T-helper 2 cell treated with Interferon-gamma antibody and Interleukin-4, amounts not matched to agents 5 μg/mL and 100 μg/mL, for 36 hours (primary cell): ENCODE data around the gene ACAD11.
"Not testable (repeated sequence)": the region's sequence is repeated elsewhere in the genome, so short reads cannot be mapped to it uniquely, and the experiment has no call there.

Experiments used
- DNase-seq: peaks from one replicate; pipeline ENCODE4 v3.0.0; 2021; ENCODE audit warnings: low spot score
- H3K27ac Mint-ChIP-seq: one replicate; pipeline ENCODE4 v1.8.0; 2021; ENCODE audit warnings: mild to moderate bottlenecking, mixed read lengths
- H3K27me3 Mint-ChIP-seq: one replicate; pipeline ENCODE4 v1.8.0; 2021; ENCODE audit warnings: low read depth, mixed read lengths
- H3K36me3 Mint-ChIP-seq: one replicate; pipeline ENCODE4 v1.8.0; 2021; ENCODE audit warnings: low read depth, mixed read lengths
- H3K4me1 Mint-ChIP-seq: one replicate; pipeline ENCODE4 v1.8.0; 2021; ENCODE audit warnings: low read depth, mixed read lengths
- H3K4me3 Mint-ChIP-seq: one replicate; pipeline ENCODE4 v1.8.0; 2022; ENCODE audit warnings: mild to moderate bottlenecking, moderate library complexity, mixed read lengths
- H3K9me3 Mint-ChIP-seq: one replicate; pipeline ENCODE4 v1.8.0; 2021; ENCODE audit warnings: mixed read lengths

The ACAD11 gene

DNA sequence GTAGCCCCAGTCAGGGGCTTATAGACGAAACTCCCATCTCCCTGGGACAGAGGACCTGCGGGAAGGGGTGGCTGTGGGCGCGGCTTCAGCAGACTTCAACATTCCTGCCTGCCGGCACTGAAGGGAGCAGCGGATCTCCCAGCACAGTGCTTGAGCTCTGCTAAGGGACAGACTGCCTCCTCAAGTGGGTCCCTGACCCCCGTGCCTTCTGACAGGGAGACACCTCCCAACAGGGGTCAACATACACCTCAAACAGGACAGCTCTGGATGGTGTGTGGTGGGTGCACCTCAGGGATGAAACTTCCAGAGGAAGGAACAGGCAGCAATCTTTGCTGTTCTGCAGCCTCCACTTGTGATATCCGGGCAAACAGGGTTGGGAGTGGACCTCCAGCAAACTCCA lies 53.0 kb downstream of the ACAD11 start:
- DNase-seq, H3K36me3 Mint-ChIP-seq, H3K4me3 Mint-ChIP-seq, H3K27me3 Mint-ChIP-seq, H3K4me1 Mint-ChIP-seq, H3K9me3 Mint-ChIP-seq, H3K27ac Mint-ChIP-seq: not testable (repeated sequence)

DNA sequence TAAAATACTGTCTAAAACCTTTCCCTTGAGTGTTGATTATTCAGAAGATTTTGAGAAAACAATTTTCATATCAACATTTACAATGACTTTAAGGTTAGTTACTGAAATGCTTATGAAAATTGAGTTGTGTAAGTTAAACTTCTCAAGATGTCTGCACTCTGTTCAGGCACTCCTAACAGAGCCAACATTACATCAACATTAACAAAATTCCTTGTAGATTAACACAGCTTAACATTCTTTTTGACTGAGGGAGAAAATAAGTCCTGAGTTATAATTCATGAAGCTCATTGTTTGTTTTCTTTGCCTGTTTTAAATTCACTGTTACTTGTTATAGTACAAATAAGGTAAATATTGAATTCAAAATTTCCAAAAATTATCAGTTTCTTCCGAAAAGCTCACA lies 53.5 kb downstream of the ACAD11 start:
- Mint-ChIP-seq H3K36me3 (peaks cover 5% of the 10 kb centered on the region), H3K27ac (no peak overlapping the region), H3K9me3 (peaks cover 5% of the 10 kb centered on the region), H3K4me3 (no peak overlapping the region), H3K27me3 (no peaks in the 10 kb centered on the region), H3K4me1 (no peaks in the 10 kb centered on the region)
- no peak for DNase-seq

DNA sequence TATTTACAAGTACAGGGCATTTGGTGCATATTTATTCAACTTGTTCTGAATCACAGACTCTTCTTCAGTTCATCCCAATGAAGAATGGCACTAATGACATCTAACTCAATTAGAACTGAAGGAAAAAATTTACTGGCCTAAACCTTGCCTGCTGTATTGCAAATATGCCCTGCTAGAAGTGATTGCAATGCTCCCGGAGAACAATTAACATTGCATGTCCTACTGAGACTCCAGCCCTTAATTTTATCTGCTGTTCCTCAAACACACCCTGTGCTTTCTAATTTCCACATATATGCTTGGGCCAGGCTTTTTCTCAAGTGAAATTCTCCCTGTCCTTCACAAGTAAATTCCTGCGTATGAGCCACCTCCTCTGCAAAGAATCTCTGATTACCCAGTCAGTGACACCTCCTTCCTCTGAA lies 54.2 kb downstream of the ACAD11 start:
- peaks cover 5% of the 10 kb centered on the region for H3K9me3 Mint-ChIP-seq
- H3K4me1 Mint-ChIP-seq, result no peaks in the 10 kb centered on the region
- DNase-seq, result no peak
- H3K4me3 Mint-ChIP-seq, result no peak overlapping the region
- H3K27me3 Mint-ChIP-seq, result no peaks in the 10 kb centered on the region
- H3K36me3 Mint-ChIP-seq, result peaks cover 5% of the 10 kb centered on the region
- no peak overlapping the region for H3K27ac Mint-ChIP-seq

DNA sequence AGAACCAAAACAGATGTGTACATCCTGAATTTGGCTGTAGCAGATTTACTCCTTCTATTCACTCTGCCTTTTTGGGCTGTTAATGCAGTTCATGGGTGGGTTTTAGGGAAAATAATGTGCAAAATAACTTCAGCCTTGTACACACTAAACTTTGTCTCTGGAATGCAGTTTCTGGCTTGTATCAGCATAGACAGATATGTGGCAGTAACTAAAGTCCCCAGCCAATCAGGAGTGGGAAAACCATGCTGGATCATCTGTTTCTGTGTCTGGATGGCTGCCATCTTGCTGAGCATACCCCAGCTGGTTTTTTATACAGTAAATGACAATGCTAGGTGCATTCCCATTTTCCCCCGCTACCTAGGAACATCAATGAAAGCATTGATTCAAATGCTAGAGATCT lies 59.0 kb downstream of the ACAD11 start:
- H3K27me3 Mint-ChIP-seq, result not testable (repeated sequence)

DNA sequence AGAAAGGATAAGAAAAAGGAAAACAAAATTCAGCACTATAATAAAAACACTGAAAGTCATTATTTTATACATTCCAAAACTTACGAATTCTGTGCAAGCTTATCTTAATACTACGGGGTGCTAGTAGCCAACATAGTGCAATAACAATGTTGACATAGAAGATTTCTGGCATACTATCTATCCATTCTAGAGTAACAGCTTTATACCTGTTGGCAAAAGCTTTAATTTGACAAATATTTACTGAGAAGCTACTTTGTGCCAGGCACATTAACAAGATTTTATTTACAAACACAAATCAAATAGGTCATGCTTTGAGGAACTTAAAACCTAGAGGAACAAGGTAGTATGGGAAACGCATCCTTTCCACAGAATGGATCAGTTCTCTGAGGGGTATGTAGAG lies 61.4 kb downstream of the ACAD11 start:
- Mint-ChIP-seq H3K4me3 (no peak overlapping the region), H3K27ac (no peak overlapping the region), H3K27me3 (no peaks in the 10 kb centered on the region), H3K4me1 (peaks cover 3% of the 10 kb centered on the region), H3K36me3 (peaks cover 10% of the 10 kb centered on the region), H3K9me3 (no peaks in the 10 kb centered on the region)
- no peak for DNase-seq

More for the DNA sequence above, 59.0 kb downstream of the ACAD11 start:
- not testable (repeated sequence) for DNase-seq, H3K4me1 Mint-ChIP-seq, H3K9me3 Mint-ChIP-seq, H3K4me3 Mint-ChIP-seq, H3K36me3 Mint-ChIP-seq, H3K27ac Mint-ChIP-seq

DNA sequence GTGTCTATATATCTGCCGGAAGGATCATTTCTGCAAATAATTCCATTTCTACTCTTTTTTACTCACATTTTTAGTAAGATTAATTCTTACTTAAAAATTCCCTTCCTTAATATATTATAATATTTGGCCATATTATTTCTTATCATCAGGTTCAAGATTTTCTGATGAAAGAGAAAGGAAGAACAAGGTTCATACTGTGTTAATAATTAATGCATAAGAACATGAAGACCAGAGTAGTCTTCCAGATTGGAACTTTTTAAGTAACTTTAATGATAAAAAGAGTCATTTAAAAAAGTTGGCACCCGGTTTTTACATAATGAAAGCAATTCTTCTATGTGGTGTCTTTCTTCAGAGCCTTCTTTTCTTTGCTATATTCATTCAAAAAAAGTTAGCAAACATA lies 61.9 kb downstream of the ACAD11 start:
- Mint-ChIP-seq H3K9me3 (no peaks in the 10 kb centered on the region), H3K27me3 (no peaks in the 10 kb centered on the region), H3K27ac (no peak overlapping the region), H3K4me3 (no peak overlapping the region), H3K36me3 (peaks cover 10% of the 10 kb centered on the region), H3K4me1 (peaks cover 3% of the 10 kb centered on the region)
- DNase-seq, result no peak

DNA sequence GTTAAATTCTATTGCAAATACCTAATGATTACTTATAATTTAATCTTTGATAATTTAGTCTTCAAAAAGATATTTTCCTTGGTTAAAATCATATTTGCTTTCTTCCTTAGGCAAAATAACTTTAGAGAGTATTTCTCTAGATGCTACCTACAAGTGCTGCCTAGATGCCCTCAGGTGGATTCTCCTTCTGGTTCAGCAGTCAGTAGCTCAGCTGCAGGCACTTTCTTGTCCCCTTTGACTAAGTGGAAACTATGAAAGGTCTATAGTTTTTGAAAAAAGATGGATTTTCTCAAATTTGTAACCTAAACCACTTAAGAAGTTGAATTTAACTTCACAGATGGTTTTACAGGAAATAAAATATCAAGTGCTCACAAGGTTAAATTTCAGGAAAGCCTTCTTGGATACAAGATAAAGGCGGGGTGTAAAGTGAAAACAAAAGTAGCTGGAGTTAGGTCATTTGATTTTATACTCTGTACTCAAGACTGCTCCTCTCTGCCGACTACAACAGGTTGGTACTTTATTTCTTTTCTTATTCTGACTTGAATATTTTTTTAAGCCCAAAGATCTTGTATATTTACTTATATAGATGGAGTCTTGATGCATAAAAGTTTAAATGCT lies 62.7 kb downstream of the ACAD11 start, which contains the start of gene ACKR4:
Gene ACKR4, plus strand, starts transcription at position 455 of the 618 bp plus-strand sequence. CDS start 3,128 bp downstream, outside the sequence.
- Mint-ChIP-seq H3K27me3 (no peaks in the 10 kb centered on the region), H3K36me3 (peaks cover 10% of the 10 kb centered on the region), H3K9me3 (no peaks in the 10 kb centered on the region), H3K27ac (no peak within 1 kb of the TSS), H3K4me1 (peaks cover 3% of the 10 kb centered on the region), H3K4me3 (no peak within 1 kb of the TSS)
- DNase-seq, result no peak

DNA sequence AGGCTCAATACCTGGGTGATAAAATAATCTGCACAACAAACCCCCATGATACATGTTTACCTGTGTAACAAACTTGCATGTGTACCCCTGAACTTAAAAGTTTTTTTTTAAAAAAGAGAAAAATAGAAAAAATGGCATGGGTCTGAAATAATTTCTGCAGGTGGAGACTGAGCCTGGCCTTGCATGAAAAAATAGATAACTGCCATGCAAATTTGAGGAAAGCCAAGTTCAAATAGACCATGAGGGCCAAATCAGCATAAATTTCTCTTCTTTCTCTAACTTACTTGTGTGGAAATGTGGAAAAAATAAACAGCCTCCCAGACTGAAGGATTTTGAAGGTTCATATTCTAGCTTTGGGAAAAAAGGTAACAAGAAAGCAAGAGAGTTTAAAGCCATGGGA lies 63.3 kb downstream of the ACAD11 start:
- no peaks in the 10 kb centered on the region for H3K9me3 Mint-ChIP-seq
- peaks cover 10% of the 10 kb centered on the region for H3K36me3 Mint-ChIP-seq
- no peak overlapping the region for H3K27ac Mint-ChIP-seq

DNA sequence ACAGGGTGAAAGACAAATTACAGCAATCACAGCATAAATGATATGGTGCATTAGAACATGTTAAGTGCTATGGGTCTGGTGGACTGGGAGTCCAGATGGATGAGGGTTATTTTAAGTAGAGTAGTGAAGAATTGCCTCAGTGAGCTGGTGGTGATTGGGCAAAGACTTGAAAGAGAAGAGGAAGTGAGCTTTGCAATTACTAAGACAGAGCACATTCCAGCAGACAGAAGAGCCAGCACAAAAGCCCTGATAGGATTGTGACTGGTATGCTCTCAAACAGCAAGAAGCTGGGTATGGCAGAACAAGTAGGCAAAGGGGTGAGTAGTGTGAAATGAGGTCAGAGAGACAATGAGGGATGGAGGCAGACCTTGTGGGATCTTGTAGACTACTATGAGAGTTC lies 64.6 kb downstream of the ACAD11 start:
- H3K36me3 Mint-ChIP-seq, result peaks cover 10% of the 10 kb centered on the region
- no peak overlapping the region for H3K4me3 Mint-ChIP-seq
- no peaks in the 10 kb centered on the region for H3K27me3 Mint-ChIP-seq
- no peak overlapping the region for H3K27ac Mint-ChIP-seq
- no peak for DNase-seq
- H3K9me3 Mint-ChIP-seq, result no peaks in the 10 kb centered on the region
- peaks cover 3% of the 10 kb centered on the region for H3K4me1 Mint-ChIP-seq

More for the DNA sequence above, 63.3 kb downstream of the ACAD11 start:
- no peak overlapping the region for H3K4me3 Mint-ChIP-seq
- H3K27me3 Mint-ChIP-seq, result no peaks in the 10 kb centered on the region
- H3K4me1 Mint-ChIP-seq, result peaks cover 3% of the 10 kb centered on the region
- no peak for DNase-seq

DNA sequence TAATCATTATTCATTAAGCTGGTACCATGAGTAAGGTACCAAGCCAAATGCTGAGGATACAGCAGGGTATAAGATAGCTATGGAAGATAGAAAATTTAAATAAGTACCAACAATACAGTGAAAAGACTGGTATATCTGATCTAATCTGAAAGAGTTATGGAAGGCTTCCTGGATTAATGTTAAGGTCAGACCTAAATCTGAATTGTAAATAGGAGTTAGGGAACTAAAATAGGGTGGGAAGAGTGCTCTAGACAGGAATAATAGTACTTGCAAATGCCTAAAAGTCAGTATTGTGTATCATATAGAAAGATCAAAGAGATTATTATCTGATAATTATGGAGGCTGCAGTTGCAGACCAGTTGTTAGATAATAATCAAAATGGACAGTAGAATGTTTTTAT lies 65.1 kb downstream of the ACAD11 start:
- peaks cover 3% of the 10 kb centered on the region for H3K4me1 Mint-ChIP-seq
- no peak overlapping the region for H3K27ac Mint-ChIP-seq
- DNase-seq, result no peak
- no peaks in the 10 kb centered on the region for H3K9me3 Mint-ChIP-seq
- peaks cover 10% of the 10 kb centered on the region for H3K36me3 Mint-ChIP-seq
- H3K27me3 Mint-ChIP-seq, result no peaks in the 10 kb centered on the region
- no peak overlapping the region for H3K4me3 Mint-ChIP-seq

DNA sequence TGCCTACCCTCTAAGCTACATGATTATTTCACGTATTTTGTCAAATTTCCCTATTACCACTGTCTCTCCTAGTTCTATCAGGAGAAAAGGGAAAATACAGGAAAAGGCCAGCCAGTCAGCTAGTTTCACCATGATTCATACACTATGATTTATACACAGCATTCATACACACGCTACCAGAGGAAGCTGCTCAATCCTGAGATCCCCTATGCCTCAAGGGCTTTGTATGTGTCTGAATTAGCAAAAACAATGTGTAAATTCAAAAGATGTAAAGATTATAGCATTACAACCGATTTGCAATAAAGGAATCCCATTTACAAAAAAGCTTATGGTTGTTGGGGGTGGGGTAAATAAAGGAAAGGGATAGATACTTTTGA lies 65.7 kb downstream of the ACAD11 start:
- no peak overlapping the region for H3K27ac Mint-ChIP-seq
- no peak overlapping the region for H3K4me3 Mint-ChIP-seq
- H3K36me3 Mint-ChIP-seq, result peaks cover 11% of the 10 kb centered on the region
- DNase-seq, result no peak
- H3K27me3 Mint-ChIP-seq, result no peaks in the 10 kb centered on the region
- H3K9me3 Mint-ChIP-seq, result no peaks in the 10 kb centered on the region
- peaks cover 3% of the 10 kb centered on the region for H3K4me1 Mint-ChIP-seq

DNA sequence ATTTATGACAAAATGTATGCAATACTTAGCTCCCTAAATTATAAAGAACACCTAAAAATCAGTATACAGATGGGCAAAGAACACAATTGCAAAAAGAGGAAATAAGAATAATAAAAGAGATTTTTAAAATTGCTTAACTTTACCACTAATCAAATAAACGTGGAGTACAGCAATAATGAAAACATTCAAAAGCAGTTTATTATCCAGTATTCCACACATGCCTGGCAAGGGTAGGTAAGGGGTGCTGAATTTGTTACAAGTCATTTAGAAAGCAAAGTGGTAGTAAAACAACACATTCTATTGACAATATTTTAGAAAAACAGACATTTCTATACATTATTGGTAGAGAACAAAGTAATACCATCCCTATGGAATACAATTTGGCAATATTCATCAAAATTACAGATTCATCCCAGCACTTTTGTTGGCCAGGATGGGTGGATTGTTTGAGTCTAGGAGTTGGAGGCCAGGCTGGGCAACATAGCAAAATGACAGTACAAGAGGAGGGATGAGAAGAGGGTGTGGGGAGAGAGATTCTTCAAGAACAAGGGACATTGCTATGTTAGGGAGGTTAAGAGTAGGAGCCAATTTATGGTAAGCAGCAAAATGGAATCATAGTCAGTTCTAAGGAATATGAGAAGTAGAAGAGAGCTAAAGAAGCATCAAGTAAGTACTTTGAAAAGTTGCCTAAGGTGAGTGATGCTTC lies 66.2 kb downstream of the ACAD11 start:
- Mint-ChIP-seq H3K9me3 (no peaks in the 10 kb centered on the region), H3K4me3 (no peak overlapping the region), H3K27me3 (no peaks in the 10 kb centered on the region), H3K27ac (no peak overlapping the region), H3K4me1 (peaks cover 3% of the 10 kb centered on the region), H3K36me3 (peaks cover 6% of the 10 kb centered on the region)
- DNase-seq, result no peak

DNA sequence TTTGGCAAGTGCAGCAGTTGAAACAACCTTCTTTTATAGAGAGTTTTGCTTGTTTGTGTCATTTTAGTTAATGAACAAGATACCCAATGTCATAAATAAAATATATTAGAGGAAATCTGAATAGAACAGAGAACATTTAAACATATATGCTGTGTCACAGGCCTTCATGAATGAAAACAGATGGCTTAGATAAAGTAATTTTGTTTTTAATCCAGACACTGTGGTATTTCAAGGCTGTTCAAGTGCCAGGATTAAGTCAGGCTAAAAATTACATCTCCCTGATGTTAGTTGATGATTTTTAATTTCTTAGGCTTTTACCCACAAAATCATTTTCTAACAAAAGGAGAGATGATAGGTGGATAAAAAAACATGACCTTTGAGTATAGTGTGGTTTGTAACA lies 67.4 kb downstream of the ACAD11 start:
- no peak for DNase-seq
- H3K27ac Mint-ChIP-seq, result no peak overlapping the region
- H3K9me3 Mint-ChIP-seq, result no peaks in the 10 kb centered on the region
- peaks cover 6% of the 10 kb centered on the region for H3K36me3 Mint-ChIP-seq
- H3K4me1 Mint-ChIP-seq, result peaks cover 3% of the 10 kb centered on the region
- H3K27me3 Mint-ChIP-seq, result no peaks in the 10 kb centered on the region
- H3K4me3 Mint-ChIP-seq, result no peak overlapping the region

DNA sequence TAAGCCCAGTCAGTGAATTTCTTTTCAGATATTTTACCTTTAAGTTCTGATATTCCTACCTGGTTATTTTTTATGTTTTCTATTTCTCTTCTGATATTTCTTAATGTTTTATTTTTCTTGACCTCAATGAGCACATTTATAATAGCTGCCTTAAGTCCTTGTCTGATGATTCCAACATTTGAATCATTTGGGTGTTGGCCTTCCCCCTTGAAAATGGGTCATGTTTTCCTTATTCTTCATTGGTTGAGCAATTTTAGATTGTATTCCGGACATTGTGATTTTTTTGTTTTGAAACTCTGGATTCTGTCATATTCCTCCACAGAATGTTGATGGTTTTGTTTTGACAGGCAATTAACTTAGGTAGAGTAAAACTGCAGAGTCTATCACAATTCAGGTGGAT lies 72.2 kb downstream of the ACAD11 start:
- Mint-ChIP-seq H3K4me3 (no peak overlapping the region), H3K36me3 (peaks cover 1% of the 10 kb centered on the region), H3K4me1 (peaks cover 3% of the 10 kb centered on the region), H3K27ac (no peak overlapping the region), H3K9me3 (no peaks in the 10 kb centered on the region), H3K27me3 (no peaks in the 10 kb centered on the region)
- no peak for DNase-seq

DNA sequence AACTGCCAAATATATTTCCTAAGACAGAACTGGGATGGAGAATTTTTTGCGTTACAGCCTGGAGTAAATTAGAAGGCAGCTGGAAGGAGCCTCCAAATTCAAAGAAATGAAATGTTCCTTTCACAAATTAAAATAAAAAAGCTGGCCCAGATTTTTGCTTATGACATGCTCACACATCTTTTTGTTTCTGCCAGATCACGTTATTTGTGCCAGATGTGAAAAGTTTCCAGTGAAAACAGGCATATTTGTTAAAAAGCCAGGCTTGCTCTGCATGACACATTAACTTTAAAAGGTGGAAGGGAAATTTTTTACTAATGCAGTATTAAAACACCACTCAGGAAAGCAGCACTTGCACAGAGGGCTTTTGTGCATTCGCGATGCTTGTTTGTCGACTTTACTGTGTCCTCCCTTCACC lies 85.8 kb downstream of the ACAD11 start:
- no peak overlapping the region for H3K27ac Mint-ChIP-seq
- peaks cover 7% of the 10 kb centered on the region for H3K4me1 Mint-ChIP-seq
- no peak for DNase-seq
- peaks cover 10% of the 10 kb centered on the region for H3K36me3 Mint-ChIP-seq
- H3K27me3 Mint-ChIP-seq, result no peaks in the 10 kb centered on the region
- H3K9me3 Mint-ChIP-seq, result peaks cover 5% of the 10 kb centered on the region
- H3K4me3 Mint-ChIP-seq, result no peak overlapping the region
